Measurements from ENCODE around the gene LILRB4. TPM values are rescaled to one million over a fixed set of nuclear protein-coding genes. Genes with fewer than 3 reads are reported as not detected.
"Not testable (repeated sequence)": the region's sequence is repeated elsewhere in the genome, so short reads cannot be mapped to it uniquely, and the experiment has no call there.

The LILRB4 gene
- total RNA-seq, 3 donors from 2014 or later (not counting 1 experiment from before 2014, with no cell fraction given): 1.5 to 3.6 (median 2.5) TPM

DNA sequence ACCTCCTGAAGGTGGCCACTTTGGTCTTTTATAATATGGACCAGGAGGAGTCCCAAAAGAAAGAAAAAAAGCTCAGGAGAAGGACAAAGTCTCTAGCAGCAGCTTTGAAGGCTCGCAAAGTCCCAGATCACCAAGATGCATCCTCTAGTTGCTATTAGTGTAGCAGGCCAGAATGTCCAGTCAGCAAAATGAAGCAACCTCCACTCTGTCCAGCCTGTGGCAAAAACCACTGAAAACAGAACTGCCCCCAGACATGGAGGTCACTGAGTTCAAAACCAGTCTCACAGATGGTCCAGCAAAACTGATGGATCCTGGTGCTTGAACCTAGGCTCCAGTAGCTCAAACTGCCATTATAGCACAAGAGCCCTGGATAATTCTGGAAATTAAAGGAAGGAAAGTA, 10.4 kb downstream of the LILRB4 start:
- H3K4me3 ChIP-seq (ENCODE audit: low read length): no peak overlapping the region
- peaks cover 20 to 29% of the 10 kb centered on the region in 2 donors for H3K27me3 Mint-ChIP-seq (ENCODE audit: low read depth in 2 of 2)
- intact Hi-C loops (cut with micrococcal nuclease): no loop called here
- H3K27ac ChIP-seq (ENCODE audit: low read length): no peak overlapping the region
- TF ChIP-seq, protein P1, sequence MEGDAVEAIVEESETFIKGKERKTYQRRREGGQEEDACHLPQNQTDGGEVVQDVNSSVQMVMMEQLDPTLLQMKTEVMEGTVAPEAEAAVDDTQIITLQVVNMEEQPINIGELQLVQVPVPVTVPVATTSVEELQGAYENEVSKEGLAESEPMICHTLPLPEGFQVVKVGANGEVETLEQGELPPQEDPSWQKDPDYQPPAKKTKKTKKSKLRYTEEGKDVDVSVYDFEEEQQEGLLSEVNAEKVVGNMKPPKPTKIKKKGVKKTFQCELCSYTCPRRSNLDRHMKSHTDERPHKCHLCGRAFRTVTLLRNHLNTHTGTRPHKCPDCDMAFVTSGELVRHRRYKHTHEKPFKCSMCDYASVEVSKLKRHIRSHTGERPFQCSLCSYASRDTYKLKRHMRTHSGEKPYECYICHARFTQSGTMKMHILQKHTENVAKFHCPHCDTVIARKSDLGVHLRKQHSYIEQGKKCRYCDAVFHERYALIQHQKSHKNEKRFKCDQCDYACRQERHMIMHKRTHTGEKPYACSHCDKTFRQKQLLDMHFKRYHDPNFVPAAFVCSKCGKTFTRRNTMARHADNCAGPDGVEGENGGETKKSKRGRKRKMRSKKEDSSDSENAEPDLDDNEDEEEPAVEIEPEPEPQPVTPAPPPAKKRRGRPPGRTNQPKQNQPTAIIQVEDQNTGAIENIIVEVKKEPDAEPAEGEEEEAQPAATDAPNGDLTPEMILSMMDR (IDR thresholded peaks at IDR 0.05): no peak
- no peak overlapping the region for H3K4me3 Mint-ChIP-seq
- H3K4me1 ChIP-seq (ENCODE audit: control insufficient read depth, insufficient read depth, low read length): peaks cover 7% of the 10 kb centered on the region
- H3K4me1 Mint-ChIP-seq: peaks cover 10 to 12% of the 10 kb centered on the region in 2 donors
- H3K27me3 ChIP-seq (ENCODE audit: control insufficient read depth, insufficient read depth, low read length): peaks cover 4% of the 10 kb centered on the region
- no peaks in the 10 kb centered on the region for H3K36me3 Mint-ChIP-seq
- no peaks in the 10 kb centered on the region for H3K9me3 ChIP-seq (ENCODE audit: control insufficient read depth, insufficient read depth, low read length)
- no peak overlapping the region for H3K27ac Mint-ChIP-seq
- H3K9me3 Mint-ChIP-seq: no peaks in the 10 kb centered on the region
- no peak for ATAC-seq
- WGBS (ENCODE audit: insufficient coverage): 100% methylated on average over 1 of the region's 1 CpG
- H3K36me3 ChIP-seq (ENCODE audit: control insufficient read depth, insufficient read depth, low read length): no peaks in the 10 kb centered on the region
- no peak for DNase-seq

DNA sequence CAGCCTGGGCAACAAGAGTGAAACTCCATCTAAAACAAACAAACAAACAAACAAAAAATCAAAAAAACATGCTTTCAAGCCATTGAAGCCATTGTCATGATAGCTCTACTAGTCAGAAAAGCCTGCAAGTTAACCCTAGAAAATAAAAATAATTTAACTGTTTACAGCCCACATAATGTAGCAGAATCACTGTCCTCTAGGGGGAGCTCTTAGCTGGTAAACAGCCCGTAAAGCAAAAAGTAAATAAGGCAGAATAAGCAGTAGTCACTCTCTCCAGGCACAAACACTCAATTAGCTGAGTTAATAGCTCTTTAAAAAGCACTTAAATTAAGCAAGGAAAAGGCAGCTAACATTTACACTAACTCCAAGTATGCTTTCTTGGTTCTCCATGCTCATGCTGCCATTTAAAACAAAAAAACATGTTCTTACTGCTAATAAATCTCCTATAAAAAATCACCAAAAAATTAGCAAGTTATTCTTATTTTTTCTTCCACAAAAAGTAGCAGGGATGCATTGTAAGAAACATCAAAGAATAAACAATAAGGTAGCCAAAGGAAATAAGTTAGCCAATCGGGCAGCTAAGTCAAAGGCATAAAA, 11.3 kb downstream of the LILRB4 start:
- 71% methylated on average over 2 of the region's 2 CpGs for WGBS (ENCODE audit: insufficient coverage)
- Histone ChIP-seq H3K4me3 (ENCODE audit: low read length) (no peak overlapping the region), H3K36me3 (ENCODE audit: control insufficient read depth, insufficient read depth, low read length) (no peaks in the 10 kb centered on the region), H3K27me3 (ENCODE audit: control insufficient read depth, insufficient read depth, low read length) (peaks cover 4% of the 10 kb centered on the region), H3K4me1 (ENCODE audit: control insufficient read depth, insufficient read depth, low read length) (peaks cover 7% of the 10 kb centered on the region), H3K27ac (ENCODE audit: low read length) (no peak overlapping the region), H3K9me3 (ENCODE audit: control insufficient read depth, insufficient read depth, low read length) (no peaks in the 10 kb centered on the region)
- TF ChIP-seq, protein P1 (IDR thresholded peaks at IDR 0.05): peak; percentile 76
- ATAC-seq (peak in 1 of 3 donors; percentile 42), DNase-seq (peak in 1 of 2 donors; percentile 50)
- intact Hi-C loops (cut with micrococcal nuclease): no loop called here
- Mint-ChIP-seq H3K9me3 (no peaks in the 10 kb centered on the region), H3K27ac (no peak overlapping the region), H3K4me3 (no peak overlapping the region), H3K36me3 (no peaks in the 10 kb centered on the region), H3K4me1 (peaks cover 10 to 12% of the 10 kb centered on the region in 2 donors), H3K27me3 (ENCODE audit: low read depth in 2 of 2) (peaks cover 17 to 23% of the 10 kb centered on the region in 2 donors)

- Mint-ChIP-seq H3K4me1 (peaks cover 10 to 12% of the 10 kb centered on the region in 2 donors), H3K27me3 (ENCODE audit: low read depth in 2 of 2) (peaks cover 8 to 12% of the 10 kb centered on the region in 2 donors)
- not testable (repeated sequence) for H3K4me3 Mint-ChIP-seq; H3K4me1 ChIP-seq (ENCODE audit: control insufficient read depth, insufficient read depth, low read length); H3K36me3 ChIP-seq (ENCODE audit: control insufficient read depth, insufficient read depth, low read length); H3K36me3 Mint-ChIP-seq; H3K27ac Mint-ChIP-seq; H3K4me3 ChIP-seq (ENCODE audit: low read length); H3K9me3 ChIP-seq (ENCODE audit: control insufficient read depth, insufficient read depth, low read length); H3K27ac ChIP-seq (ENCODE audit: low read length); H3K9me3 Mint-ChIP-seq; H3K27me3 ChIP-seq (ENCODE audit: control insufficient read depth, insufficient read depth, low read length)
- TF ChIP-seq, protein P1 (IDR thresholded peaks at IDR 0.05): peak; percentile 98
- WGBS (ENCODE audit: insufficient coverage): 26% methylated on average over 9 of the region's 10 CpGs
- peak in 1 of 2 donors; percentile 72 for DNase-seq
- peak; percentile 64 to 83 (median 75) for ATAC-seq
- intact Hi-C loops (cut with micrococcal nuclease): loop anchor here (1.0 kb wide), 1 partner anchor 195 kb away; no protein-coding TSS in a partner anchor
These were observed 13.5 kb downstream of the LILRB4 start for GRCh38 chr19:54676210-54676834.
